HG02973 (cell line): ENCODE results near the gene TGM2.

Source experiments
- ATAC-seq: cut with Tn5 transposase; IDR thresholded peaks from one replicate; pipeline ENCODE4 v1.9.1; 2021; ENCODE audit warnings: moderate library complexity; ENCODE audit not compliant: unreplicated experiment

Gene TGM2

DNA sequence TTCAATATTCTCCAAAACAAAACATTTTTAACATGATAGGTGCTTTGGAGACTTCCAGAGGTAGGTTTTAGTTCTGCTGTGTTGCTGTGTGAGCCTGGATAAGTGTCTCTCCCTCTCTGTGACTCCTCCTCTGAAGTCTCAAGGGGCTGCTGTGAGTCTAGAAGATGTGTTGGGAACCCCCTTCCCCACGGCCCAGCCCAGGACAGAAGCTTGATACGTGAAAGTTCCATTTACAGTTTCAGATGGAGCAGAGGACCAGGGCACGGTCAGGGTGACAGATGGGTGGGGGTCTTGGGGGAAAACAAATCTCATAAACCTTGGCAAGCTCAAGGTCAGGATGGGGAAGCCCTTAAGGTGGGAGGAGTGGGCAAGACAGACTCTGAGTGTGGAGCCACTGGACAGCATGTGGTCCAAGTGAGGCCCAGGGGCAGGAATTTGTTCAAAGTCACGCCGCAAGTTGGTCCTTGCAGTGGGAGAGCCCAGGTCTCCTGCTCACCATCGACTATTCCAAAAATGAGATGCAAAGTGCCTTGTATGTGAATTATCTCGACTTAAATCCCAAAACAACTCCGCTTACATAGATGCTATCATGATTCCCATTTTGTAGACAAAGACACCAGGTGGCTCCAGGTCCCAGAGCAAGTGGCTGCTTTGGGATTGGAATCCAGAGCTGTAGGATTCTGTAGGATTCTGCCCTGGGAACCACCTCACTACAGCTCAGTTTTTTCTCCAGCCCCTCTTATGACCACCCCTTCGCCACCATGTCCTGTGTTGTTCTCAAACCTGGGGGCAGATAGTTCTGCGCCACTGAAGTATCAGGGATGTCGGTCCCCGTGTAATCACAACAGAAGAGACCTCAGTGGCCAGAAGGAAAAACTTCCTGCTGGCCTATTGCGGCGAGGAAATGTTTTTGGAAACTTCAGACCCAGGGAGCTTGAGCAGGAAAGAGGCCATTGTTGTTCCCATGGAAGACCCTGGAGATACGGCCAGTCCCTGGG is 1.9 kb downstream of the TGM2 start:
- no peak for ATAC-seq

DNA sequence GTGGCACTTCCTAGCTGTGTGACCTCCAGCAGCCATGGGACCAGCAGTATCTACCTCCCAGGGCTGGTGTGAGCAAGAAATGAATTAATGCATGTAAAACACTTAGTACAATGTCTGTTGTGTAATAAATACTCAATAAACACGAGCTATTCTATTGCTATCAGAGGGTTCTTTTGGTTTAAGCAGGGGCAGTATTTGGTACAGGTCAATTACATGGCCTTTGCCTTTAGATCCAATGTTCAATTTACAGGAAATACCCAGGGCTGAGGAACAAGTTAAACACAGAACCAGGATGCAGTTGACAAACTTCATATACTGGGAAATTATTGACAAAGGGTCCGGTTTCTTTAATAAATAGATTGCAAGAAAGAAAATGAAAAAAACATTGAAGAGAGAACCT is 2.9 kb downstream of the TGM2 start:
- ATAC-seq, result no peak

DNA sequence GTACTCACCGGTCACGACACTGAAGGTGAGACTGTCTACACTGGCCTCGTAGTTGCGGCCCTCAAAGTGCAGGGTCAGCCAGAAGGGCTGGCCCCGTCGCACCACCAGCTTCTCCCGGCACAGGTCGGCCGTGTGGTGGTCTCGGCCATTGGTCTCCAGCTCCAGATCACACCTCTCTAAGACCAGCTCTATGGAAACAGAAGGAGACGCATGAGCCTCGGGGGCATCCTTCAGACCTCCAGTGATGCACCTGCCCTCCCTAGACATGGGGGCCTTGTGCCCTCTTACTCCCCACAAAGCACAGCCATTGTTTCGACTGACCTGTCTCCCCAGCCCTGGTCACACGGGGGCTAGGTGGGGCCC is 3.7 kb downstream of the TGM2 start:
- no peak for ATAC-seq

DNA sequence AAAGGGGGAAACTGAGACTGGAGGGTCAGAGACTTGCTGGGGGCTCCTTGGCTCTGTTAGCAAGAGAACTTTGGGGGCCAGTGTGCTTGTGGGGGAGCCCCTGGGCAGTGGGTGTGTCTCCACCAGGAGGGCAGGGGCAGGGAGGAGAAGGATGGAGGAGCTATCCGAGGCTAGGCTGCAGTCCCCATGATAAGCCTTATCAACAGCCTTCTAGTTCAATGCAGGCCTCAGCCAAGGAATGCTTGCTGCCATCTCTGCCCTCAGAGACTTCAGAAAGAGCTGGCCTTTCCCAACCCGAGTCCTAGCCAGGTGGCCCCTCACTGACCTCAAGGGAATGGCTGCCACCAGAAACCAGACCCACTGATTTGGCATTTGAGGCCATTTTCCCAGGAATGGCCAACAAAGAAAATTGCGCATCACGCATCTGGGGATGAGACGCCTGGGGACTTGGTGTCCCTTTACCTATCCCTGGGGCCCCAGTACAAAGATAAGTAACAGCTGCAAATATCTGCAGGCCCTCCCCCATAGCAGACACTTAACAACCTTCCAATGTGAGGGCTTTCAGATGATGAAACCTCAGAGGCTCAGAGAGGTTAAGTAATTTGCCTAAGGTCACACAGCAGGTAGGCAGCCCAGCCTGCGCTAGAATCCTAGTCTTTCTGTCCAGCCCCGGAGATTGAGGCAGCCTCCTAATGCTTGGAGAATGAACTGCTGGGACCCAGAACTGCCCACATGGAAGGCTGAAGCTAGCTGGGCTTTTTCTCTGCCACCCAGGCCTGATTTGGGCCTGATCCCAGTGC is 4.9 kb downstream of the TGM2 start:
- no peak for ATAC-seq

DNA sequence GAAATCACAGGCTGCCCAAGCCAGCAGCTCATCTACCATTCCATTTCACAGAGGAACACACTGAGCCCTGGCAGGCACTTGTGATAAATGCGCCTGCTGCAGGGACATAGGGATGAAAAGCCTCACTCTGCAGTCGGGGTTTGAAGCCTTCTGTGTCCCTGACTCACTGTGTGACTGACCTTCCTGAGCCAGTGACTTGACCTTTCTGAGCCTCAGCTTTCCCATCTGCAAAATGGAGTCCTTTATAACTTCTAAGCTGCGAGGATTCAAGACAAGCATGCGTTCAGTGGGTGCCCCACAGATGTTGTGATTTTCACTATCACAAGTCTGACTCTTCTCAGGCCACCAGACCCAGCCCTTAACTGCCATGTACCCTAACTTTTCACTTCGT is 5.5 kb downstream of the TGM2 start:
- ATAC-seq, result no peak

DNA sequence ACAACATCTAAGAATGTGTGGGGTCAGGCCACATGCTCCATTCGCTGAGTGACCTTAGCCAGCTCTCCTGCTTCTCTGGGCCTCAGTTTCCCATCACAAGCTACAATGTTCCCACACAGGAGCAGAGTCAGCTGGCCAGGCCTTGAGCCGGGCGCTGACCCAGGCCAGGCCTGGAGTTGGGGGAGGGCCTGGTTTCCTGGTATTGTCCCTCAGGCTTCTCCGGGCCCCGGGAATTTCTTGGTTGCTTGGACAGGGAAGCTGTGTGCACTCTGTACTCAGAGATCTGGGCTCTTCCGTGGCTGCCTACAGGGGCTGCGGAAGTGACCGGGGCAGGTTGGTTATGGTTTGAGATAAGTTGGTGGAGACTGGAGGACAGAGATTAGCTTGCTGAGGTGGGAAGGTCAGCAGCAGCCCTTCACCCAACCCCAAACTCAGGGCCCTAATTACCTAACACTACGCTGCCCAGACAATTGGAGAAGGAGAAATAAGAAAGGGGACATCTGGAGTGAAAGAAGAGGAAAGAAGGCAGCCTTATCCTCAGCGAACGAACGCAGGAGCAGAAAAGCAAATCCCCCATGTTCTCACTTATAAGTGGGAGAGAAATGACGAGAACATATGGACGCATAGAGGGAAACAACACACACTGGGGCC is 6.2 kb downstream of the TGM2 start:
- ATAC-seq, result no peak

DNA sequence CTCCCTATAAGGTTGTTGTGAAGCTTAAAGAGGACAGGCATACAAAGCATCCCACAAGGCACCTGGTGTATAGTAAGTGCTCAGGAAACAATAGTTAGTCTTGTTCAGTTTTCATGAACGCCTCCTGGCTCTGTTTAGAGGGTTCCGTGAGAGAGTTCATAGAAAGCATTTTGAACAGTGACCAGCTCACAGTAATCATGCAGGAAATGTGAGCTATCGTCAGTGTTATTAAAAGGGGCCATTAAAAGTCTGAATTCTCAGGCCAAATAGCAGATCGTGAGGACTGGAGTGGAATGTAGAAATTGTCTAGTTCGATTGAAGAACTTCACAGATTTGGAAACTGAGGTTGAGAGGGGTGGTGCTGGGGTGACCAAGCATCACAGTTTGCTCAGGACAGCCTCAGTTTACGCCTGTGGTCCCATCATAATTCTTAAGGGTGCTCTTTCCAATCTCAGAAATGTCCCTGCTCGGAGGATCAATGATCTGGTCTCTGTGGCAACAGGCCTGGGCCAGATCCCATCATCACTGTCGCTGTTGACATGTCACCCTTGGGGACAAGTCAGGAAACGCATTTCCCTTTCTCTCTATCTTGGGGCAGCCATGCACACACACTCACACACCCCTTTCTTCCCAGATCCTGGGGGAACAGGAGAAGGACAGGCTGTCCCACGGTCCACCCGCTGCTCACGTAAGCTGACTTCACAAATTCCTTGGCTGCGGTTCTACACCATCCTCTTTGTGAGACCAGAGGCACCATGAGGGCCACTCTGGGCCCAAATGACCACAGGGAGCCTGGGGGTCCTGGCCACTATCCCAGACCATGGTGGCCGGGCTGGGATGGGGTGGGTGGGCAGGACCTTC is 7.2 kb downstream of the TGM2 start:
- ATAC-seq, result no peak

DNA sequence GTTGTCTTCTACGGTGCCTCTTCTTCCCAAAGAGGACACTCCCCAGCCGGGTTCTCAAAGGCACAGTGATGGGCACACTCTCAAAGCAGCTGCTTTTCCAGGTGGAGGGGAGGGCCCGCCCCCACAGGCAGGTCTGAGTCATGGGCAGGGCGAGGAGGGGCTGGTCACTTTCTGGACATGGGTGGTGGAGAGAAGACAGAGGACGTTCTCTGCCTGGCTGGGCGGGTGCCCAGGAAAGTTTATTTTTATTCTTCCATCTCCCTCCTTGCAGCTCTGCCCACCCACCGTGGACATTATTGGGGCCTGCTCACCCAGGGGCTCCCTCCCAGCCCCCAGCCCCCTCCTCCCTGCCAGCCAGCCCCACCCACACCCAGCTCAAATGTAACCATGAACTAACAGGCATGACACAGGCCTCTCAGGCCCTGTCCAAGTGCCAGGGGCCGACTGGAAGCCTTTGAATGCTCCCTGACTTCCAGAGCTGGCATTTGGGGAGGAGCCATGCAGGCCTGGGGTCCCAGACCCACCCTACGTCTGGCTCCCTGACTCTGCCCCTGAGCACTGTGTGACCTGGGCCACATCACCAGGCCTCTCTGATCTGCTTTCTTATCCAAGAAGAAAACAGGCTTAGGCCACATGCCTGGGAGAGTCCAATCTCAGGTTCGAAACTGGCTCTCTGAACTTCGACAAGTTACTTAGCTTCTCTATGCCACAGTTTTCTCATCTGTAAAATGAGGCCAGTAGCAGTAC is 8.0 kb downstream of the TGM2 start:
- no peak for ATAC-seq

DNA sequence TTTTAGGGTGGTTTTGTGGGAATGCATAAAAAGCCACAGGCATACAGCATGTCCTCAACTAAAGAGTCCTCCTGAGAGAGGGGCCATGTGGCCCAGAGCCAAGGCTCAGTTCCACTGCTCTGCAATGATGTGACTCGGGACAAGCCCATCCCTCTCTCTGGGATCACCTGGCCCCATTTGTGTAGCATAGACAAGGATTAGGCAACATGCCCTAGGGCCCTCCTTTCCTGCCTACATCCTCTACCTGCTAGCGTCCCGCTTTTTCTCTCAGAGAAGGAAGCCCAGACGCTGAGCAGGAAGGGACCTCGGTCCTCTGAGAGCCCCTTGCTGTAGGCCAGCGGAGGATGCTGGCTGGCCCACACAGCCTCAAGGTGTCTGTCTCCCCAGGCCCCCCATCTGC is 8.8 kb downstream of the TGM2 start:
- ATAC-seq, result no peak

DNA sequence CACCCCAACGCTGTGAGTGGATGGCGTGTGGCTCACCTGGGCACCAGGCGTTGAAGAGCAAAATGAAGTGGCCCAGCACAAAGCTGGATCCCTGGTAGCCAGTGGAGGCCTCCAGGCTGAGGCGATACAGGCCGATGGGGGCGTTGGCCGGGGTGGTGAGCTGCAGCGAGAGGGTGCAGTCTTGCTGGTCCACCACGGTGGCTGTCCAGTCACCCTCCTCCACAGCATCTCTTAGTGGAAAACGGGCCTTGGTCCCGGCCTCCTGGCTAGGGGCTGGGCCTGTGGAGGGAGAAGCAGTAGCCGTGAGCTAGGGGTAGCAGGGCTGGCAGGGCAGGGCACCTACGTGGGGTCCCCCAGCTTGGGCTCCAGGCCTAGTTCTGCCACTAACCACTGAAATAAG is 9.3 kb downstream of the TGM2 start:
- no peak for ATAC-seq

DNA sequence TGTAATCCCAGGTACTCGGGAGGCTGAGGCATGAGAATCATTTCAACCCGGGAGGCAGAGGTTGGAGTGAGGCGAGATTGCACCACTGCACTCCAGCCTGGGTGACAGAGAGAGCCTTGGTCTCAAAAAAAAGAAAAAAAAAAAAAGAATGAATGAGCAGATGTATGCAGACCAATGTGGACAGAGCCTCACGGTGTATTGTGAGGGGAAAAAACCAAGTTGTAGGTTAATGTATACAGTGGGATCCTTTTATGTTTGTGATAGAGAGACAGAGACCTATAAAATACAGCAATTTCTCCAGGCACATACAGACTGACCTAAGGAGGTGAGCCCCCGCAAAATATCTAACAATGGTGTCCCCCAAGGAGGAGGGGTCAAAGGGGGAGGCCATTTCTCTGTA is 11.7 kb downstream of the TGM2 start:
- ATAC-seq, result no peak

DNA sequence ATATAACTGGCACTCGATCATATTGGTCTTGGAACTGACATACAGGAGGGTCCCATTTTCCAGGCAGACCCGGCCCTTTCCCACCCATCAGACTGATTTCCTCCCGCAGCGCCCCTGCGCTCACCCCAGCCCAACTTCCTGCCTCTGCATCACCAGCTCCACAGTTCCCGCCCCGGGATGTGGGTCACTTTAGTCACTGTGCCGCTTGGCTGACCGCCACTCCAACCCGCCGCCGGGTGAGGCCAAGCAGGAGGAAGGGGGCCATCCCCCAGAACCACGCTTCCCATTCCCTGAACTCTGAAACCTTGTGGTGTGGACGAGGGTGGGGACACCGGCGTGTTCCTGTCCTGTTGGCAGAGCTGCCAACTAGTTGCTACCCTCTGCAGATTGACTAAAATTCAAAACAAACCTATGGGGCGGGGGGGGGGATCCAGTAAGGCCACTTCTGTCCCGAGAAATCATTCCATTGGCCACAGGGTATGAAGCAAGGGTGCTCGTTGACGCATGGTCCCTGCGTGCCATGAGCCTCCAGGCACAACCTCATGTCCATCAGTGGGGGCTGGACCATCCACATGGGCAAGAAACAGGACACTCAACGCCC is 12.3 kb downstream of the TGM2 start:
- ATAC-seq, result peak; percentile 33

DNA sequence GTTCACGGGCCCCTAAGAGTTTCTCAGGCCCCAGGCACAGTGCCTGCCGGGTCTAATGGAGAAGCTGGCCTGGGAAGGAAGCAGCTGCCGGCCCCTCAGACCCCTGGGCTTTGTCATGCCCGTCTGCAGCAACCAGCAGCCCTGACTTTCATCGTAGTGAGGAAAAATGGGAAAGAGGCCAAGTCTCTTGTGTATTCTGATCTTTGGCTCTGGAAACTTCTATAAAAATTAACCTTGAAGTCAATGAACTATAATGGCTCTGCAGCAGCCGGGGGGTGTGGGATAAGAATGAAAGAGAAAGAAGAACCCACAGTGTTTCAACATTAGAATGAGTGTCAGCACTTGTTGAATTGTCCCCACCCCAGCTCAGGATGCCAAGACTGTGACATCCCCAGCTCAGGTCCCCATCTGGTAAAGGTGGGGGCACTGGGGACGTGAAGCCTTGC is 12.9 kb downstream of the TGM2 start:
- ATAC-seq, result peak; percentile 77

DNA sequence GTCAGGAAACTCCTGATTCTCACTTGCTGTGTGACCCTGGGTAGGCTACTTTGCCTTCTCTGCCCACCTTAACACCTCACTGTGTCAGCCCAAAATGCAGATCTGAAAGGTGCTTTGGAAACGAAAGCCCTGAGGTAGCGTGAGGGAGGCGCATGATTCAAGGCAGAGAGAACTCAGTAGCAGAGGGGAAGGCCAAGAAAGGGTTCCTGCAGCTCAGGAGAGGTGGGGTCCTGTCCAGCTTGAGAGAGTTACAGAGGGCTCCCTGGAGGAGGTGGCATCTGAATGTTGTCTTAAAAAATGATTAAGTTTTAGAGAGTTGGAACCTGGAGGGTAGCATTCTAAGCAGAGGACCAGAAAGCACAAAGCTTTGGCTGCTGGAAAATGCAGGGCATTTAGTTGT is 13.6 kb downstream of the TGM2 start:
- no peak for ATAC-seq

DNA sequence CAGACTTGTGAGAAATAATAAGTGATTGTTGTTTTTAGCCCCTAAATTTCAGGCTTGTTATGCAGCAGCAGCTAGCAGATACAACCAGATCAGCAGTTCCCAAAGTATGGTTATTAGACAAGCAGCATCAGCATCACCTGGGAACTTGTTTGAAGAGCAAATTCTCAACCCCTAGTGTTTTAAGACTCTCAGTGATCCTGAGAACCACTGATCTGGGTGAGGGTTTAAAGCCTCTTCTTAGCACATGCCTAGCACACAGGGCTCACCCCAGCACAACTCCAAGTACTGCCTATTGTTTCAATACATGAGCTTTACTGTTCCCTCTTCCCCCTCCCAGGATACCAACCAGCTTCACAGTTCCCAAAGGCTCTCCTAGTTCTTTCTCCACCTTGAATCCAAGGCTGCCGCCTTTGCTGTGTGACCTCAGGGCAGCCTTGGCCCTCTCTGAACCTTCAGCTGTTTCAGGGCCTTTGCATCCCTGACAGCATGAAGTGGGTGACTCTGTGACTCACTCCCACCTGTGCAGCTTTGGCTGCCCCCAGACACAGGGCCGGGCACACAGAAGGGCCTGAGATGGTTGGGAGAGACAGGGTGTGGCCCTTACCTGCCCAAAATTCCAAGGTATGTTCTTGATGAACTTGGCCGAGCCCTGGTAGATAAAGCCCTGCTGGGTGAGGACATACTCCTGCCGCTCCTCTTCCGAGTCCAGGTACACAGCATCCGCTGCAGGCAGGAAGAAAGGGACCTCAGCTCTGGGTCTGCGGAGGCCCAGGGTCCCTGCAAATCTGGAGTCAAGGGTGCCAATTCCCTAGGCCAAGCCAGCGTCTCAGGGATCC is 14.5 kb downstream of the TGM2 start:
- ATAC-seq, result no peak

DNA sequence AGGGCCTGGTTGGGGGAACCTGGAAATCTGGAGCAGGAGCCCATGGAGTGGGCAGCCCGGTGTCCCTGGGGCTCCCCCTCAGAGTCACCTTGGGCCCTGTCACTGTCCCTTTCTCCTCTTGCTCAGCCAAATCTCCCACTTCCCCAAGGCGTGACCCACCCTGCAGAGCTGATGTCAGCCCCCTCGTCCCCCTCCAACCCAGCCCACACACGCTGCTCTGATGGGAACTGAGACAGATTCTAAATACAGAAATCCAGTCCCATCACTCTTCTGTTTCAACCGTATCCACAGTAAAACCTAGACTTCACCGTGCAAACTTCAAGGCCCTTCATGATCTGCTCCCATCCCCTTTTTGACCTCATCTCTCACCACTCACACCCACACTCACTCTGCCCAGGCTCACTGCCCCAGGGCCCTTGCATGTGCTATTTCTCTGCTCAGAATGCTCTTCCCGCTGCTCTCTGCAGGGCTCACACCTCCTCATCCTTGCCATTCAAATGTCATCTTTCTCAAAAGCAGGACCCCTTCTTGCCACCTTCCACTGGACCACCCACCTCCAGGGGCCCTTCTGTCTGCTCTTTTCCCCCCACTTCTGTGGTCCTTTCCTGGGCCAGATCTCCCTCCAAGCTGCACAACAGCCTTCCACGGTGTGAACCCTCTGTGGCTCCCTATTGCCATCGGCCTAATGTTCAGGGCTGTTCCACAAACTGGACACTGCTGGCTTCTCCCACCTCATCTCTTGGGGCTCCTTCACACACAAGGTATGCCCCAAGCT is 16.6 kb downstream of the TGM2 start:
- no peak for ATAC-seq

DNA sequence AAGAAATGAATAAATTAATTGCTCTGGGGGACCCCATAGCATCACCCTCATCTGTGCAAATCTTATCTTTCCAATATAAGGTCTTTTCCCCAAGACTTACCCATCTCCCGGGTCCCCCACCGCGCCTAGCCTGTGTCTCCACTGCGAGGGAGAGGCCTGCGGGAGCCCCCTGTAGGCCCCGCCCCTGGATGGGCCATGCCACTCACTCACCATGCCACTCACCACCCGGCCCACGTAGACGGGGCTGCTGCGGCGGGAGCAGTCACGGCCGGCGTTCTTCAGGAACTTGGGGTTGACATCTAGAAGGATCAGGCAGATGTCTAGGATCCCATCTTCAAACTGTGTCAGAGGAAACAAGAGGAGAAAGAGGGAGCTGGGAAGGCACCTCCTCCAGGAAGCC is 17.3 kb downstream of the TGM2 start:
- no peak for ATAC-seq

DNA sequence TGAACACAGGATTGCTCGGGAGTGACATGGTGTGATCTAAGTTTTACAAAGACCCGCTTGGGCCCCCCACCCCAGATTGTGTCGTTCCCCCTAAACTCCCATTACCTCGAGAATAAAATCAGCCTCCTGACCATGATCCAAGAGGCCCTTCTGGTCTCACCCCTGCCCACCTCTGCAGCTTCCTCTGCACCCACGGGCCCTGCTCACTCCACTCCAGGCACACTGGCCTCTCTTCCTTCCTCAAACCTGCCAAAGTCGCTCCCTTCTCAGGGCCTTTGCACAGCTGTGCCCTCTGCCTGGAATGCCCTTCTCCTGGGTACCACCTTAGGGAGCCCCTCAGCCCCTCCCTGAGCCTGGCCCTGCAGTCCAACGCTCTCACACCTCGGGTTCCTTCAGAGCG is 17.9 kb downstream of the TGM2 start:
- no peak for ATAC-seq
